NCI-H1930 (cell line): ENCODE results near the gene FOXN3.

Experiments used
- DNase-seq, 2 experiments: peaks; one replicate each; lab custom pipeline; 2025; lab: John Stamatoyannopoulos, UW

FOXN3 gene

DNA sequence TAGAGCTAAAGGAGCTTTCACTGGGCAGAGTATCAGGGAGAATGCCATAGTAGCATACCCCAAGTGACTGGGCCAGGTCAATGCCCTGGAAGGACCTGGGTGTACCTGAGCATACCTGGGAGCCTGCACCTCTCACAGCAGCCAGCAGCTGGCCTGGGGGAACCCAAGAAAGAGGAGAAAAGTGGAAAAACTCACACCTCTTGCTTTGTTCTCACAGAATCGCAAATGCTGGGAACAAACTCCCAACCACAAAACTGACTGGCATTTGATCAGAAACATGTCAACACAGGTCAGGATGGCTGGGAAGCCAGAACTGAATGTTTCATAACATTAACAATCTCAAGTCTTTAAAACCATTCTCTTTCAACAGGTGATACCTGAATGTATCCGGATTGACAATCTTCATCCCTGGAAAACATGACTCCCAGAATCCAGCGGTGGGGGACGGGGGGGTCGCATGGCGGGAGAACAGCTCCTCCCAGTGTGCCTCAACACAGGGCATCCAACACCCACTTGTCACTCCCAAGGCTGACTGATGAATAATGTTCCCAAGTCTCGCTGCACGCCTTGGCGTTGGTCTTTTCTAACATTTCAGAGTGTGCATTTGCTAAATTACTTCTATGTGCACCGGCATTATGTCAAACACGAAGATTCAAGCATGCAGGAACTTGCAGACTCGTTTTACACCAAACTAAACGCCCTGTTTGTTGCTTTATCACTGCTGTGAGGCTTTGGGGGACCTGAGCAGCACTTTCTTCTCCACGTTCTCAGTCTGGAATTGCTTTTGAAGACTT, 7.9 kb downstream of the FOXN3 start:
- no peak for DNase-seq

DNA sequence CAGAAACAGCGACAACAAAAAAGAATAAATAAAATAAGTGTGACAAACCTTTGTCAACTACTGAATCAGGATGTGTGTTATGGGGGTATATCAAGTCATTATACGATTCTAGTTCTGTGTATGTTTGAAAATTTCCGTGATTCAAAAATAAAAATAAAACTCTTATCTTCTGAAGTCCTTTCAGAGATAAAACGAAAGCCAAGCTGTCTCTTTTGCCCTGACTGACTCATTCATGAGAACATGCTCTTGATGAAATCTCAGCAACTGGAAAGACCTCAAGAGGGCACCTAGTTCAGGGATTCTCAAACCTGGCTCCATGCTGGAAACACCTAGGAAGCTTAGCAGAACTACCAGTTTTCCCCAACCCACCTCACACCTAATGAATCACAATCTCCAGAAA, 9.2 kb downstream of the FOXN3 start:
- no peak for DNase-seq

DNA sequence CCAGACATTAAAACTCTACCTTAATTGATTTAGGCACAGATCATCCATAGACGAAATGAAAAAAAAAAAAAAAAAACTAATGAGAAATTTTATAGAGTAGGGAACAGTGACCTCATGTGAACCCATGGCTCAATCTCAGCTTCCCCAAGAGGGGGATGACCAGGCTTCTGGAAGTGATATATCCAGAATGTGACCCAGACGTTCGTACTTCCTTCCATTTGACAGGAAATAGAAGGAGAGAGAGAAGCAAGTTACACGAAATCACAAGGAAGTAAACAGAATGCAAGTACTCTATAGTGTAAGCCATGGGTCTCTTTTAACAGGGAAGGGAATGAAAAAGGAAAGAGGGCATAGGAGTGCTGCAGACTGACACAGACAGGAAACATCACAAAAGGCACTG, 10.1 kb downstream of the FOXN3 start:
- DNase-seq: no peak

DNA sequence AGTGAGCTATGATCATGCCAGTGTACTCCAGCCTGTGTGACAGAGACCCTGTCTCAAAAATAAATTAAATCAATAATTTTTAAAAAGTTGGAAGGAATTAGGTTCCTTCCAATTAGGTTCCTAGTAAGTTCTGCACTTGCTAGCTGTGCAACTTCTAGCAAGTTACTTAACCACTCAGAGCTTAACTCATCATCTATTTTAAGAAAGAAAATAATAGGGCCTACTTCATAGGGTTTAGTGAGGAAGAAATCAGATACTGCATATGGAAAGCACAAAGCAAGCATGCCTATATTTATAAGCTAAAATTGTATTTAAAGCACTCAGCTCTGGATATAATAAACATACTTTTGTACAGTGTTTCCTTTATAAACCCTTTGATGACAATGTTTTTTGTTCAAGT, 10.7 kb downstream of the FOXN3 start:
- DNase-seq: no peak

DNA sequence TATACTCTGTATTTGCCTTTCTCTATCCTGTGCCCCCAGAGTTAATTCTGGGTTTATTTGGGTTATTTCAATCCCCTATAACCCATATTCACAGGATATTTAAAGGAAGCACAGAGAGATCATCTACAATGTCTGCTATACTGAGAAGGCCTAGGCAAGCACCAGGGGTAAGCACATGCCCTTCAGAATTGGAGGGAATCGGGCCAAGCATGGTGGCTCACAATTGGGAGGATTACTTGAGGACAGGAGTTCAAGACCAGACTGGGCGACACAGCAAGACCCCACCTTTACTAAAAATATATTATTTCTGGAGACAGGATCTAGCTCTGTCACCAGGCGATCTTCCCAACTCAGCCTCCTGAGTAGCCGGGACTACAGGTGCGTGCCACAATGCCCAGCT, 11.3 kb downstream of the FOXN3 start:
- DNase-seq: no peak

DNA sequence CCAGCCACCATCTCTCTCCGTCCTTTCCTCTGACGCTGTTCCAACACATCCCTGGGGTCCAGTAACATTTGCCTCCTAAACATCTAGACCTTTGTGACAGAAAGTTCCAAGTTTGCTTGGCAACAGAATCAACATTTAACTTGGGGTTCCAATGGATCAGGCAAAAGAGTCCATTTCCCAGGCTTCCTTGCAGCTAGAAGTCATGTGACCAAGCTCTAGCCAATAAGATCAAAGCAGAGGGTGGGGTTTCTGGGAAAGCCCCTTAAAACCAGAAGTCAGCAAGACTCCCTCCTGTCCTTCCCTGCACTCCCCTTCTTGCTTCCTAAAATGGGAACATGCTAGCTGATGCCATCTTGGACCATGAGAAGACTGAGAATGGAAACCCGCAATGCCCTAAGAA, 14.7 kb downstream of the FOXN3 start:
- DNase-seq: no peak

DNA sequence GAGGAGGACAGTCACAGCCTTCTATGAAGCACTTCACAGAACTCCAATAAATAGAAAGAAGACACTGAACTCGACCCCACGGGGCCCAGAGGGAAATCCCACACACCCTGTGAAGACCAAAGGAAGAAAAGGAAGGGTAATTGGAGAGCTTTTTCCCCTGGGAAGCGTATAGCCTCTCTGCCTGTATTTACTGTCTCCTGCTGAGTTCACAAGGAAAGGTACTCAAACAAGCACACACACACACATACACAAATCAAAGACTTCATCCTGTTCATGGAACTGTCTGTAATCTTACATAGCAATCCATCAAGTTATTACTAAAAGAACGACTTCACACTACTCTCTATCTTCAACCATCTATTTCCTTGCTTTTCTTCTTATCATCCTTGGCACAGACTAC, 15.3 kb downstream of the FOXN3 start:
- no peak for DNase-seq

DNA sequence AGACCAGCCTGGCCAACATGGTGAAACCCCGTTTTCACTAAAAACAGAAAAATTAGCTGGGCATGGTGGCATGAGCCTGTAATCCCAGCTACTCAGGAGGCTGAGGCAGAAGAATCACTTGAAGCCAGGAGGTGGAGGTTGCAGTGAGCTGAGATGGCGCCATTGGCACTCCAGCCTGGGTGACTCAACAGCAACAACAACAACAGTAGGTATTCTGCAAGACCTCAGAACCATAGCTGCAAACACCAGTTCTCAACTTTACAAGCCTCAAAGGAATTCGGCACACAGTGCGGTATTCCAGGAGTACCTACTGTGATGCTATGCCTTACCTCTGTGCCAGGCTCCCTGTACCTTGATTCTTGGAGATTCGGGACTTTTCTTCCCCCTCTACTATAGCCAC, 15.8 kb downstream of the FOXN3 start:
- no peak for DNase-seq

DNA sequence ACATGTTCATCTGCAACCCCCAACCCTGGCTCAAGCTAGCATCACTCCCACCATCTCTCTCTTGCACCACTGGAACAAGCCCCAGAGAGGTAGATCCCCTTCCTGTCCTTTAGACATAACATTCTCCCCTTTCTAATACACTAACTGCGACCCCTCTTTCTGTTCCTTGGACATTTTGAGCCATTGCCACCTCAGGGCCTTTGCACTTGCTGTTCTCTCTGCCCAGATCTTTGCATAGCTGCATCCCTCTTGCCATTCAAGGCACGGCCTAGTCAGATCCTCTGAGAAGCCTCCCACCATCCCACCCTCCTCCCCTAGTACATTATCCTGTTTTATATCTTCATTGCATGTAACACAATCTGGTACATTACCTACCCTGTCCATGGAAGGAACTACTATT, 16.5 kb downstream of the FOXN3 start:
- no peak for DNase-seq

DNA sequence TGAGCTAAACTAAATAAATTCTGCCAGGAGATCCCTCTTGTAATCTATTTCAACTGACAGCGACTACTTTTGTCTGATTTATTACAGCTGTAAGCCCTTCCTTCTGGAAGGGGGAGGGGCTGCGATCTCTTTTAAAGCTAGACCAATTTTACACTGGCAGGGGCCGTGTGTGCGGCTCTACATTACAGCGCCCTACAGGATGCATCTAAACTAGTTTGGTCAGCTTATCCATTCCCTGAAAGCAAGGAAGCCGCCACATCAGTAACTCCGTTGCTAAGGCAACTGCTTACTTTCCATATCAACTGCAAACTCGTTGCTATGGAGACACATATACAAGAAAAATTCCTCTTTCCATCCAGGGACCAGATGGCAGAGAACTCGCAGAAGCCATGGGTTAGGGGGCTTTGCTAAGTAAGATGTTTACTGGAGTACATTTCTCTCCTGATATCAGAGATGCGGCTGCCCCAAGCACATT, 17.4 kb downstream of the FOXN3 start:
- no peak for DNase-seq

DNA sequence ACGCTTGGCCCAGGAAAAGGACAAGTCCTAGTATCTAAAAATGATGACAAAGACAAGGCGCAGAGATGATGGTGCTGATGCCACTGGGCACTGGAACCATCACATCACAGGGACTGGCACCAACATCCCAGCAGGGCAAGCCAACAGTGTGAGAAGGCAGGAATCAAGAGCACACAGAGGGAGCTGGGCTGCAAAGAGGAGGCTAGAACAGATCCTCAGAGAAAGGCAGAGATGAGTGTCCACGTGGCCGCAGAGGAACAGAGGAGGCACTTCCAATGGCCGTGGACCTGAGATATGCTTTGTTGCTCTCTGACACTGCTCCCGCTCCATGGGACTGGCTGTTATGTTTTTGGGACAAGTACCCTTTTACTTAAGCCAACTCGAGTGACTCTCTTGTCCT, 17.9 kb downstream of the FOXN3 start:
- no peak for DNase-seq

DNA sequence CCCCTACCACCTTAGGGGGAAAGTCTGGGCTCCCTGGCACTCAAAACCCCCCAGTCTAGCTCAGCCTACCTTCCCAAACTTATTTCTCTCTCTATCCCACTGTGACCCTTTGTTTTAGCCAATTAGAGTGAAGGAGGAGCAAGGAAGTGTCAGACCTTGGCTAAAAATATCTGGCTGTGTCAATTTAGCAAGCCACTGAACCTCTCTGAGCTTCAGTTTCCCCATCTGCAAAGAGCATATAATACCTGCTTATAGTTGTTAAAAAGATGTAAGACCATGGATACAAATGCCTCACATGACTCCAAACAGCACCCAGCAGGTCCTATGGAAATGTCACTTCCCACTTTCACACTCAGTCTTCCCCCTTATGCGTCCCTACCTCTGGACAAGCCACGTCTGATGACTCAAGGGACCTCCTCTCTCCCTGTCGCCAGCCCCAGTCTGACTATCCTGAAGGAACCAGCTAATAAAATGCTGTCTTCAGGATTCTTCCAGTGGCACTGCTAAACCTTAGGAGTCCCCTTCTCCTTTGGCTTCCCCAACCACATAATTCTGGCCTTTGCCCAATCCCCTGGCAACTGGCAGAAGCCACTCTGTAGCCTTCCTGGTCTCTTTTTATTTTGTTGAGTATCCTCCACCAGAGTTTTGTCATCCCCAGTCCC, 19.3 kb downstream of the FOXN3 start:
- no peak for DNase-seq

DNA sequence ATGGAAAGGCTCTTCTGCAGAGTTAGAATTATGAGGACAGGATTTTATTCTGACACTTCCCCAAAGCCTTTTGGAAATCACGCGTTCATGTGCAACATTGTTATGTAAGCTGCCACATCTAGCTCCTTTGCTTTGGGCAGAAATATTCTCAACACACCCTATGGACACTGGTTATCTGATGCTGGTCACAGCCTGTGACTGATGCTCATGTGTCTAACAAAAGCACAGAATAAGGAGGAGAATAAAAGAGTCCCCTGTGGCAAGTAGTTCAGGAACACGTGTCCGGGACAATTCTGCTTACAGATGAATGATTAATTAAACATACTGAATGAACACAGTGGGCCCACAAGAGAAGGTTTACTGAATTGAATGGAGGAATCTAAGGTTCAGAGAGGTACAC, 22.1 kb downstream of the FOXN3 start:
- DNase-seq: no peak

DNA sequence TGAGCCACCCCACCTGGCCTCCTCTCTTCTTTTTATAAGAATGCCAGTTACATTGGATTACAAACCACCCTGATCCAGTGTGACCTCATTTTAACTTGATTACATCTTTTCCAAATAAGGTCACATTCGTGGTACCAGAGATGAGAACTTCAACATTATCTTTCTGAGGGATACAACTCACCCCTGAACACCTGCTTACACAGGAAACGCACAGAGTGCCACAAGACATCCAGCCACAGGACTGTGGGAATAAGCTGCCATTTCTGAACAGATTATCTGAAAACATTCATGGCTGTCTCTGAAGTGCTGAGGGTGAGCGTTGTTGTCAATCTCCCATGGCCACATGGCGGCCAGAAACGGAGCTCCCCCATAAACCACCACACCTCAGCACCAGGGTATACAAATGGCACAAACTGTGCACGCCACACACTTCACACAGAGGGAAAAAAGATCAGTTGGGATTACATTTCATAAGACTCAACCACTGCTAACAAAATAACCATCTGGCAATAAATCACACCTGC, 23.7 kb downstream of the FOXN3 start:
- no peak for DNase-seq

DNA sequence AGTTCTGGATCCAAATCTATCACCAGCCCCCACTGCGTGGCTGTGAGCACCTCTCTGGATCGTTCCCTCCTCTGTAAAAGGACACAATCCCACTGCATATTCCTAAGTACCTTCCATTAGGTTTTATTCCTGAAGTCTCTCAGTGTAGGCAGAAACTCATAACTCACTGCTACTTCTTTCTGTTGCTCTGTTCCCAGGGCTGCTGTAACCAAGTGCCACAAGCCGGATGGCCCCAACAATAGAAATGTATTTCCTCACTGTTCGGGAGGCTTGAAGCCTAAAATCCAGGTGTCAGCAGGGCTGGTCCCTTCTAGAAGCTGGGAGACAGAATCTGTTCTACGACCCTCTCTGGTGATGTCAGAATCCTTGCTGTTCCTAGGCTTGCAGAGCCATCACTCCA, 24.9 kb downstream of the FOXN3 start:
- DNase-seq: no peak

DNA sequence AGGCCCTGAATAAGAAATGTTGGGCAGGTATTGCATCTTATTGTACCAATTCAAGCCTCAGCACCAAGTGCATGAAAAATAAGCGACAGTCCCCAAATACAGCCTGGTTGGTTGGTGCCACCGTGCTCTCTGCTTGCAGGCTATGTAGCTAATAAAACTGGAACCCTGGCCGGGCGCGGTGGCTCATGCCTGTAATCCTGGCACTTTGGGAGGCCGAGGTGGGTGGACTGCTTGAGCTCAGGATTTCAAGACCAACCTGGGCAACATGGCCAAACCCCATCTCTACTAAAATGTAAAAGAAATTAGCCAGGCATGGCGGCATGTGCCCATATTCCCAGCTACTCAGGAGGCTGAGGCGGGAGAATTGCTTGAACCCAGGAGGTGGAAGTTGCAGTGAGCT, 25.5 kb downstream of the FOXN3 start:
- no peak for DNase-seq

DNA sequence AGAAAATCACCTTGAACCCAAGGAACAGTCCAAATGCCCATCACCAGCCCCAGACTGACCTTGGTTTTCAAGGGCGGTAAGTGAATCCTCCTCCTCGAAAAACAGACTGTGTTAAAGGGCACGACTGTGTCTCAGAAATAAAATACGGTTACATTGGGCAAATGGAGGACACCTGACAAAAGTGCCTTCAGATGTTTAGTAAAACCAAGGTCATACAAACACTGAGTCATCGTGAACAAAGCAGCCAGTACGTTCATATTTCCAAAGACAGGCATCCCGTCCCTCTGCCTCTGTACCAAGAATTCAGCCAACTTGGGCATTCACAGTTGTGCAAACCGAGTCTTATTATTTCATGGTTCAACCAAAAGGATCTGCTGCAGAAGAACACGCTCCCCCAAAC, 25.9 kb downstream of the FOXN3 start:
- DNase-seq: no peak

DNA sequence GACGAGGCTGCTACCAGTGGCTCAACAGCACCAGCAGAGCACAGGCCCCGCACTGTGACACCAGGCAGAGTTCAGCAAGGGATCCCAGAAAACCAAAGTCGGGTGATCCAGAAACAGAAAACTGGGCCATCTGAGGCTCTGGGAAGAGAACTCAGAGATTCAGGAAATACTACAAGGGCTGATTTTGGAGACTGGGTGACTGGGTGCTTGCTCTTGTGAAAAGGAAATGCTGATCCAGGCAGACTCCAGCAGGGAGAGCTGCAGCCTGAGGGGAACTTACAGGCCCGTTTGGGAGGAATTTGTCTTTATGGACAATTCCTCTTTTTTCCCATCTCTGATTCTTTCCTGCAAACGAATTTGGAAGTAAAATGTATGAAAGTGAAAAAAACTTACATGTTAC, 28.2 kb downstream of the FOXN3 start:
- DNase-seq: no peak

DNA sequence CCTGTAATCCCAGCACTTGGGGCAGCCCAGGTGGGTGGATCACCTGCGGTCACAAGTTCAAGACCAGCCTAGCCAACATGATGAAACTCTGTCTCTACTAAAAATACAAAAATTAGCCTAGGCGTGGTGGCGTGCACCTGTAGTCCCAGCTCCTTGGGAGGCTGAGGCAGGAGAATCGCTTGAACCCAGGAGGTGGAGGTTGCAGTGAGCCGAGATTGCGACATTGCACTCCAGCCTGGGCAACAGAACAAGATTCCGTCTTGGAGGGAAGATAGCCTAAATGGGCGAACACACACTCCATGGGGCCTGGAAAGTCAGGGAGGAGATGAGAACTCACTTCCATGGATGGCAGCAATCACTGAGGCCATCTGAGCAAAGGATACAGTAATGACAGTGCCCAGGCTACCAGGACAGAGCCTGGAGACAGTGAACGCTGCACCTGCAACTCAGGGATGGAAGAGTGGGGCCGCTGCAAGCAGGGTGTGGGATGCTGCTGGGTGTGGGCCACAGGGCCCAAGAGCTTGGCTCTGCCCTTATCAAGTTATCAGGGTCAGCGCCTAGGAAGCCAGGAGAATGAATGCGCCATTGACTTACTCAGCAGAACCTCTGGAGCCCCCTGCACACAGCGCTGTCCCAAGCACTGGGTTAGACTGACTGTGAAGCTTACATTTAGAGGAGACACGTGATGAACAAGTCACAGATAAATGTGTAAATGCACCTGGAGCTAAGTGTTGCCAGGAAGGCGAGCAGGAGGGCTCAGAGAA, 28.9 kb downstream of the FOXN3 start:
- DNase-seq: no peak

DNA sequence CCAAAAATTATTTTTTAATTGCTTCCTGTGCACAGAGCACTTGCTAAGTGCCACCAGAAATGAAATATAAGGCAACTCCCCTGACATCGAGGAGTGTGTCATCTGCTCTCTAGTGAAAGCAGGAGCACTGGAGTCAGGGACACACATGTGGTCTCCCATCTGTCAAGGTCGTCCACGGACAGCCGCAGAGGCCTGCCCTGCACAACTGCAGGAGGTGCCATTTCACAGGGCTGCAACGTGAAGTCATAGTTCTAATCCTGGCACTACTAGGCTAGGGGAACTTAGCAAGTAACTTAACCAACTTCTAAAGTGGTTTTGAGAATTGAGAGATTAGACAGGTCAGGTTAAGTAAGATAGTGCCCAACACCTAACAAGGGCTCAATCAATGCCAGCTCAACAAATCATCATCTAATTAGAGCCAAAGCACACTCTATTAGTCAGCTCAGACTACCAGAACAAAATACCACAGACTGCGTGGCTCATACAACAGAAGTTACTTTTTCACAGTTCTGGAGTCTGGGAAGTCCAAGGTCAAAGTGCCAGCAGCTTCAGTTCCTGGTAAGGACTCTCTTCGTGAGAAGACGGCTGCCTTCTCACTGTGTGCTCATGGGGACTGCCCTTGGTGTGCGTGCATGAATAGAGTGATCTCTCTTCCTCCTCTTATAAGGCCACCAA, 30.7 kb downstream of the FOXN3 start:
- no peak for DNase-seq

DNA sequence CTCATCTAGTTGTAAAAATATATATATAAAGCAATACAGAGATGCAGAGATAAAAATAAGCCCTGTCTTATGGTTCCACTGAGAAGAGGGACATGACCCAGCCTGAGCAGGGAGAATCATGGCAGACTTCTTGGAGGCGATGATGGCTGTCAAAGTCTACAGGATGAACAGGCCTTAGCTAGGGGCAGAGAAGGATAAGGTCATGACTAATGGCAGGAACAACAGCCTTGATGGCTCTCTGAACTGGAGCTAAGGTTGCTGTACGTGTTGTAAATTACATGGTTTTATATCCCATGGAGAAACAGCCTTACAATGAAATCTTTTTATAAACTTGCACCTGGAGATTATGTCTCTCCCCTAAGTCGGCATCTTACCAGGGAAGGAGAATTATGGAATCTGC, 32.4 kb downstream of the FOXN3 start:
- DNase-seq: no peak

DNA sequence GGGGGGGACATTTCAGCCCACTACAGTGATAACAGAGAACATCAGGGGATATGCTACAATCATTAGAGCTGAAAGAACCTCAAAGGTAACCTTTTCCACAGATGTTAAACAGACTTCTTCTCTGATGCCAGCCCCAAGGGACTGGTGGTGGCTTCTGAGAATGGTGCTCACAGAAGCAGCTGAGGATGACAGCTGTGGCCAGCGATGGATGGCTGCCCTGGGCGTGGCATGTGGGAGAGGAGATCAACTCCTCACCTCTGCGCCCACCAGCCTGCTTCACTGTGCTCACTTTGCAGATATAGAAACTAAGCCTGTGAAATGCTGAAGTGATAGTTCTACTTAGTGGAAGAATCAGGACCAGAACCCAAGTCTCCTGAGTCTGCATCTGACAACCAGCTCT, 33.0 kb downstream of the FOXN3 start:
- no peak for DNase-seq
